Fibroblast of lung (primary cell): ENCODE measurements around the gene CALML6. TPM values are rescaled to one million over a fixed set of nuclear protein-coding genes. Genes with fewer than 3 reads are reported as not detected.

Experiments used
- DNase-seq, 2 donors: peaks; one replicate each; pipeline versions ENCODE4 v3.0.0 to v3.0.0-alpha.2; 2010; ENCODE audit warnings: low read depth in 2 of 2
- H2AFZ ChIP-seq: 2 replicates; pipeline ENCODE4 v1.5.1; 2012; ENCODE audit warnings: low read length, control low read depth, inconsistent platforms
- H3K27ac ChIP-seq: 2 replicates; pipeline ENCODE4 v1.5.1; 2011; ENCODE audit warnings: low read length, control low read depth; ENCODE audit not compliant: insufficient read depth
- H3K27me3 ChIP-seq: 2 replicates; pipeline ENCODE4 v1.5.1; 2011; ENCODE audit warnings: mild to moderate bottlenecking, low read length; ENCODE audit not compliant: control insufficient read depth, insufficient read depth
- H3K36me3 ChIP-seq: 2 replicates; pipeline ENCODE4 v1.5.1; 2011; ENCODE audit warnings: low read length; ENCODE audit not compliant: control insufficient read depth, insufficient read depth
- H3K4me1 ChIP-seq: 2 replicates; pipeline ENCODE4 v1.5.1; 2011; ENCODE audit warnings: low read length; ENCODE audit not compliant: control insufficient read depth, insufficient read depth; ENCODE audit errors: extremely low read depth
- H3K4me2 ChIP-seq: 2 replicates; pipeline ENCODE4 v1.5.1; 2011; ENCODE audit warnings: low read length, control low read depth; ENCODE audit not compliant: insufficient read depth; ENCODE audit errors: extremely low read depth
- H3K4me3 ChIP-seq, 4 experiments: fragments of 200-600 bp in 1 of 4; sonication (generic) in 1 of 4; replicated peaks in 1 of 4; 2 replicates each; pipeline ENCODE4 v1.5.1; 2011 to 2016; ENCODE audit warnings: low read length in 4 of 4, low read depth in 3 of 4, mild to moderate bottlenecking in 3 of 4, control low read depth in 2 of 4, inconsistent platforms in 1 of 4, mixed read lengths in 1 of 4; ENCODE audit not compliant: insufficient read depth in 1 of 4; ENCODE audit errors: control extremely low read depth in 1 of 4
- H3K79me2 ChIP-seq: 2 replicates; pipeline ENCODE4 v1.5.1; 2012; ENCODE audit warnings: mild to moderate bottlenecking, low read length, inconsistent platforms; ENCODE audit not compliant: control insufficient read depth, insufficient read depth
- H3K9ac ChIP-seq: 2 replicates; pipeline ENCODE4 v1.5.1; 2011; ENCODE audit warnings: mild to moderate bottlenecking, low read length, control low read depth; ENCODE audit not compliant: insufficient read depth
- H3K9me3 ChIP-seq: 2 replicates; pipeline ENCODE4 v1.5.1; 2012; ENCODE audit warnings: low read depth, low read length; ENCODE audit not compliant: control insufficient read depth, insufficient read depth
- H4K20me1 ChIP-seq: 2 replicates; pipeline ENCODE4 v1.5.1; 2011; ENCODE audit warnings: low read length; ENCODE audit not compliant: control insufficient read depth, insufficient read depth; ENCODE audit errors: extremely low read depth
- CTCF ChIP-seq, 2 donors: IDR thresholded peaks in 1 of 2; conservative IDR thresholded peaks in 1 of 2; 1 replicate in 1 of 2; 2 replicates in 1 of 2; pipeline ENCODE4 v1.5.1; 2011 to 2012; ENCODE audit warnings: low read length in 2 of 2, control low read depth in 1 of 2, inconsistent platforms in 1 of 2, low read depth in 1 of 2, mild to moderate bottlenecking in 1 of 2
- EZH2 ChIP-seq: IDR thresholded peaks from 2 replicates; pipeline ENCODE4 v1.5.1; 2012; ENCODE audit warnings: low read length, control low read depth, mild to moderate bottlenecking; ENCODE audit errors: missing control alignments
- polyA plus RNA-seq, 2 donors: library from polyadenylated mRNA; depleted of rRNA in 1 of 2; stranded (reverse) in 1 of 2; unstranded in 1 of 2; fragments of >200 nt; gene quantifications; 2 replicates each; pipeline ENCODE4 v1.2.1, GENCODE V29; 2011 to 2012; ENCODE audit warnings: missing spikeins in 1 of 2
- total RNA-seq: library from RNA; depleted of rRNA; stranded (reverse); fragments of >200 nt; gene quantifications from 2 replicates; pipeline ENCODE4 v1.2.1, GENCODE V29; 2014

CALML6 gene
- total and polyA plus RNA-seq, 2 donors (not counting 1 experiment from before 2014, with no cell fraction given): 0.09 to 0.17 TPM

- TF ChIP-seq CTCF (conservative IDR thresholded peaks at IDR 0.05 in 1 of 2, IDR thresholded peaks at IDR 0.05 in 1 of 2; ENCODE audit: low read depth in 1 of 2, low read length in 2 of 2): no peak
- no peak for TF ChIP-seq EZH2
- Histone ChIP-seq H3K9me3 (no peaks in the 10 kb centered on the region), H2AFZ (no peak overlapping the region), H3K79me2 (no peaks in the 10 kb centered on the region), H3K27me3 (no peaks in the 10 kb centered on the region), H3K4me3 (no peak overlapping the region), H3K4me1 (no peaks in the 10 kb centered on the region), H4K20me1 (no peaks in the 10 kb centered on the region), H3K4me2 (no peak overlapping the region), H3K36me3 (no peaks in the 10 kb centered on the region), H3K9ac (no peak overlapping the region), H3K27ac (no peak overlapping the region)
- no peak for DNase-seq
Measured at GRCh38 chr1:1938613-1939295, 23.7 kb downstream of the CALML6 start.

- Histone ChIP-seq H3K4me1 (no peaks in the 10 kb centered on the region), H3K9me3 (no peaks in the 10 kb centered on the region), H3K27me3 (no peaks in the 10 kb centered on the region), H3K4me2 (no peak overlapping the region), H3K27ac (no peak overlapping the region), H3K79me2 (no peaks in the 10 kb centered on the region), H3K9ac (no peak overlapping the region), H3K36me3 (no peaks in the 10 kb centered on the region), H4K20me1 (no peaks in the 10 kb centered on the region), H3K4me3 (no peak overlapping the region), H2AFZ (no peak overlapping the region)
- TF ChIP-seq EZH2 (no peak), CTCF (conservative IDR thresholded peaks at IDR 0.05 in 1 of 2, IDR thresholded peaks at IDR 0.05 in 1 of 2; ENCODE audit: low read depth in 1 of 2, low read length in 2 of 2) (no peak)
- DNase-seq: no peak
Measured at GRCh38 chr1:1939296-1940122, 24.4 kb downstream of the CALML6 start.

GRCh38 chr1:1940123-1940425 lies 25.0 kb downstream of the CALML6 start:
- no peak for DNase-seq
- H3K27me3 ChIP-seq: no peaks in the 10 kb centered on the region
- H3K4me3 ChIP-seq: no peak overlapping the region
- no peak overlapping the region for H3K4me2 ChIP-seq
- no peaks in the 10 kb centered on the region for H3K4me1 ChIP-seq
- H3K36me3 ChIP-seq: no peaks in the 10 kb centered on the region
- H3K27ac ChIP-seq: no peak overlapping the region
- no peaks in the 10 kb centered on the region for H3K9me3 ChIP-seq
- H4K20me1 ChIP-seq: no peaks in the 10 kb centered on the region
- H3K9ac ChIP-seq: no peak overlapping the region
- no peak overlapping the region for H2AFZ ChIP-seq
- TF ChIP-seq EZH2 (no peak), CTCF (conservative IDR thresholded peaks at IDR 0.05 in 1 of 2, IDR thresholded peaks at IDR 0.05 in 1 of 2; ENCODE audit: low read depth in 1 of 2, low read length in 2 of 2) (no peak)
- no peaks in the 10 kb centered on the region for H3K79me2 ChIP-seq
